HG03565 (cell line): Measurements from ENCODE around the gene ZNF451.

ENCODE experiments used
- ATAC-seq: cut with Tn5 transposase; IDR thresholded peaks from one replicate; pipeline ENCODE4 v1.9.1; 2021; ENCODE audit warnings: mild to moderate bottlenecking, moderate library complexity; ENCODE audit not compliant: unreplicated experiment

Gene ZNF451

DNA sequence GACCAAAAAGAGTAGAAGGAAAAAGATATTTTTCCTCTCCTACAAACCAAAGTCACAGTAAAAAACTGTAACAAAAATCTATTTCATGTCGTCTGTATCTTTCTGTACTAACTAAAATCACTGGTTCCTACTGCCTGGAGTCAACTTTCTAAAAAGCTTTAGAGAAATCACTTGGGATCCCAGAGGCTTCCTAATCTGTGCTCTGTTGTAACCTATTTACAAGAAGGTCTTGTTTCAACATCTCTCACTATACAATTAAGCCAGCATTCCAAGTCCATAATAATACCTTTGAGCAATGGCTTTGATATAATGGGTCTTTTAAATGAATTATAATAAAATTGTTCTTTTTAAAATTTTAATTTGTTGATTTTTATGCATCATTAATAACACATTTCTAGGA, 111.7 kb downstream of the ZNF451 start:
- ATAC-seq = no peak

DNA sequence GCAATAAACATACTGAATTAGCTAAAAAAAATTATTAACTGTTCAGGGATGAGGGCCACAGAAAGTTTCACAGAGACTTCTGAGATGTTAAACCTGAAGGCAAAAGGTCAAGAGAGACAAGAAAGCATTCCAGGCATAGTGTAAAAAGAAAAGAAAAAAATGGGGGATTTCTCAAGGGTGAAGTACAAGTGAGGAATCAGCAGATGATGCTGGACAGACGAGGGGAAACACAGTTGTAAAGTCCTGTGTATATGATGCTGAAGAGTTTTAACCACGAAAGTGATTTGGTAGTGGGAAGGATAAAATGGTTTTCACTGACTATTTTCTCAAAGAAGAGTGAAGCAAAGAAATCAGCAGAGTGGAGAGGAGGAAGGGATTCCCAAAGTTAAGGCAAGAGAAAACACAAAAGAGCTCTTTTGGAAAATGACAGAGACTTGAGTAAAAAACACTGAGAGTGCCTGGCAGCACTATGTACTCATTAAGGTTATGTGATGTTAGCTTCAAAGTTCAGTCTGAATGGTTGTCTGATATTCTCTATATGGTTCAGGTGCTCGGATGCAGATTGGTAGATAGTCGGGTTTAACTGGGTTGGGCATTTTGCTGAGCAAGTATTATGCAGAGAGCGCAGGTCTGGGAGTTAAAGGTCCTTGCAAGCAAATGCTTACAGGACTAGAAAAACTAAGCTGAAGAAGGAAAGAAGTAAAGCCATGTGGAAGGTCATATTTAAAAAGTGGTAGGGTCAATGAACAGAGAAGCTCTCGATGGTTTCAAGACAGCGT, 115.8 kb downstream of the ZNF451 start:
- peak; percentile 37 for ATAC-seq

DNA sequence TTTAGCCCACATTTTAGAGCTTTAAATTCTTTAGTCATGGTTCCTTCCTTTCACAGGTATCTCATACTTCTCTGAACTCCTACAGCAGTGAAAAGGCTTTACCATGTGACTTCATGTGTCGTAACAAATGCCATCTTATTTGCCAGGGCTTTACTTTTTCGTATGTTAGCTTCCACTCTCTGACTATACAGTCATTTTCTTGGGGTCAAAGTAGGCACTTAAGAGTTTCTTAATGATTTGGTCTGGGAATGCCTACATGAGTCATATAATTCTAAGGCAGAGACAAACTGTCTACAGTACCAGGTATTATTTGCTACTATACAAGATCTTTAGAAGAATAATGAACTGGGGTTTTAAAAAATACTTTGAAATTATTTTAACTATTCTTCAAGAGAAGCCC, 117.2 kb downstream of the ZNF451 start:
- ATAC-seq = no peak

- ATAC-seq = no peak
These were observed 117.9 kb downstream of the ZNF451 start for GRCh38 chr6:57207872-57208271.

DNA sequence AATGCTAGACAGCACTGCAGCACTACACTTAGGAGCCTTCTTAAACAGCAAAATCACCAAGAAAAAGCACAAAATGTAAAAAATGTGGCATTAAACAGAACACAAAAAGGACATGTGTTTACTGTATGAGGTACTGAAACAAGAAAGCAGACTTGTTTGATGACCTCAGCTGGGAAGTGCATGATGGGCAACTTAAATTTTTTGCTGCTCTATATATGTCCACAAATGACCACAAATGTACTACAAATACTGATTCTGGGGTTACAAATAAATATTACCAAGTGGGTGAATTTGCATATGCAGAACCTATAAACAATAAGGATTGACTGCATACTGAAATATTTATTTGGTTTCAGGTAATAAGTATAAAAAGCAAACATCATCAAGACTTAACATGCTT, 119.0 kb downstream of the ZNF451 start:
- ATAC-seq = no peak

- ATAC-seq = no peak
These were observed 120.1 kb downstream of the ZNF451 start for GRCh38 chr6:57210060-57210459.

DNA sequence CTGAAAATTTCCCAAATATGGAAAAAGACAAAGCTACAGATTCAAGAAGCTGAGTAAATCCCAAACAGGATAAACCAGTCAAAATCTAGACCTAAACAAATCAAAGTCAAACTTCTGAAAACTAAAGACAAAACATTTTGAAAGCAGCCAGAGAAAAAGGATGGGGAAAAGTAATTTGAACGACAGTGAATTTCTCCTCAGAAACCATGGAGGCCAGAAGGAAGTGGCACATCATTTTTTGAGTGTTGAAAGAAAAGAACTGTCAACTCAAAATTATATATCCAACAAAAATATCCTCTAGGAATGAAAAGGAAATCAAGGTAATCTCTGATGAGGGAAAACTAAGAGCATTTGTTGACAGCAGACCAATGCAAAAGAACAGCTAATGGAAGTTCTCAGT, 125.3 kb downstream of the ZNF451 start:
- no peak for ATAC-seq

- no peak for ATAC-seq
These were observed 126.5 kb downstream of the ZNF451 start for GRCh38 chr6:57216235-57217101.

DNA sequence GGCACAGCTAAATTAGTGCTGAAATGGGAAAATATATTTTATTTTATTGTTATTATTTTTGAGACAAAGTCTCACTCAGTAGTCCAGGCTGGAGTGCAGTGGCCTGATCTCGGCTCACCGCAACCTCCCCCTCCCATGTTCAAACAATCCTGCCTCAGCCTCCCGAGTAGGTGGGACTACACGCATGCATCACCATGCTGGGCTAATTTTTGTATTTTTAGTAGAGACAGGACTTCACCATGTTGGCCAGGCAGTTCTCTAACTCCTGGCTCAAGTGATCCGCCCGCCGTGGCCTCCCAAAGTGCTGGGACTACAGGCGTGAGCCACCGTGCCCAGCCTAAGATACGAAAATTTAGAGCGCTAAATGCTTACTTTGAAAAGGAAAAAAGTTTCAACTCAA, 127.3 kb downstream of the ZNF451 start:
- no peak for ATAC-seq
